ENCODE measurements around the gene CLEC2L.

Gene CLEC2L

DNA sequence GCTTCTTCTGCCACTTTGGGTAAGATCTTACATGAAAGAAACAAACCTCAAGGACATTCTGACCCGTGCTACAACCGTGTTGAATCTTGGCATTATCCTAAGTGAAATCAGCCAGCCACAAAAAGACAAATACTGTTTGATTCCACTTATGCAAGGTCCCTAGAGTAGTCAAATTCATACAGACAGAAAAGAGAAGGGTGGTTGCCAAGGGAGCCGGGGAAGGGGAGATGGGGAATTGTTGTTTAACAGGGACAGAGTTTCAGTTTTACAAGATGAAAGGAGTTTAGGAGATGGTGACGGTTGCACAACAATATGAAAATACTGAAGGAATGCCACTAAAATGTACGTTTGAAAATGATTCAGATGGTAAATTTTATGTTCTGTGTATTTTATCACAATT, 12.2 kb upstream of the CLEC2L start:
- TF ChIP-seq ZNF8 (CRISPR knock-in tag; IDR thresholded peaks at IDR 0.05): no peak
- TF ChIP-seq RARB (CRISPR knock-in tag; IDR thresholded peaks at IDR 0.05): no peak
- TF ChIP-seq ZFP30 (CRISPR knock-in tag; IDR thresholded peaks at IDR 0.05): no peak
- no peak for TF ChIP-seq CREB5 (CRISPR knock-in tag; IDR thresholded peaks at IDR 0.05; ENCODE audit: low read depth)
- TF ChIP-seq ZNF70 (CRISPR knock-in tag; IDR thresholded peaks at IDR 0.05): no peak
- no peak for TF ChIP-seq ESRRG (CRISPR knock-in tag; IDR thresholded peaks at IDR 0.05)
- TF ChIP-seq, protein P1, sequence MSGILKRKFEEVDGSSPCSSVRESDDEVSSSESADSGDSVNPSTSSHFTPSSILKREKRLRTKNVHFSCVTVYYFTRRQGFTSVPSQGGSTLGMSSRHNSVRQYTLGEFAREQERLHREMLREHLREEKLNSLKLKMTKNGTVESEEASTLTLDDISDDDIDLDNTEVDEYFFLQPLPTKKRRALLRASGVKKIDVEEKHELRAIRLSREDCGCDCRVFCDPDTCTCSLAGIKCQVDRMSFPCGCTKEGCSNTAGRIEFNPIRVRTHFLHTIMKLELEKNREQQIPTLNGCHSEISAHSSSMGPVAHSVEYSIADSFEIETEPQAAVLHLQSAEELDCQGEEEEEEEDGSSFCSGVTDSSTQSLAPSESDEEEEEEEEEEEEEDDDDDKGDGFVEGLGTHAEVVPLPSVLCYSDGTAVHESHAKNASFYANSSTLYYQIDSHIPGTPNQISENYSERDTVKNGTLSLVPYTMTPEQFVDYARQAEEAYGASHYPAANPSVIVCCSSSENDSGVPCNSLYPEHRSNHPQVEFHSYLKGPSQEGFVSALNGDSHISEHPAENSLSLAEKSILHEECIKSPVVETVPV (CRISPR knock-in tag; IDR thresholded peaks at IDR 0.05): no peak
- no peak for TF ChIP-seq TOX (CRISPR knock-in tag; IDR thresholded peaks at IDR 0.05; ENCODE audit: borderline replicate concordance)
- TF ChIP-seq, protein P2, sequence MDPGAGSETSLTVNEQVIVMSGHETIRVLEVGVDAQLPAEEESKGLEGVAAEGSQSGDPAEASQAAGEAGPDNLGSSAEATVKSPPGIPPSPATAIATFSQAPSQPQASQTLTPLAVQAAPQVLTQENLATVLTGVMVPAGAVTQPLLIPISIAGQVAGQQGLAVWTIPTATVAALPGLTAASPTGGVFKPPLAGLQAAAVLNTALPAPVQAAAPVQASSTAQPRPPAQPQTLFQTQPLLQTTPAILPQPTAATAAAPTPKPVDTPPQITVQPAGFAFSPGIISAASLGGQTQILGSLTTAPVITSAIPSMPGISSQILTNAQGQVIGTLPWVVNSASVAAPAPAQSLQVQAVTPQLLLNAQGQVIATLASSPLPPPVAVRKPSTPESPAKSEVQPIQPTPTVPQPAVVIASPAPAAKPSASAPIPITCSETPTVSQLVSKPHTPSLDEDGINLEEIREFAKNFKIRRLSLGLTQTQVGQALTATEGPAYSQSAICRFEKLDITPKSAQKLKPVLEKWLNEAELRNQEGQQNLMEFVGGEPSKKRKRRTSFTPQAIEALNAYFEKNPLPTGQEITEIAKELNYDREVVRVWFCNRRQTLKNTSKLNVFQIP (CRISPR knock-in tag; IDR thresholded peaks at IDR 0.05; ENCODE audit: borderline replicate concordance, low read depth): no peak
- no peak for TF ChIP-seq TSHZ2 (CRISPR knock-in tag; IDR thresholded peaks at IDR 0.05)
- TF ChIP-seq CSDC2 (CRISPR knock-in tag; IDR thresholded peaks at IDR 0.05): no peak
- TF ChIP-seq ZFP3 (CRISPR knock-in tag; IDR thresholded peaks at IDR 0.05): no peak
- no peak for TF ChIP-seq GLIS3 (CRISPR knock-in tag; IDR thresholded peaks at IDR 0.05)
- no peak for TF ChIP-seq SNAI2 (CRISPR knock-in tag; IDR thresholded peaks at IDR 0.05)
- no peak for TF ChIP-seq ARNTL (CRISPR knock-in tag; IDR thresholded peaks at IDR 0.05; ENCODE audit: borderline replicate concordance, low read depth)
- TF ChIP-seq ZNF565 (CRISPR knock-in tag; conservative IDR thresholded peaks at IDR 0.05; ENCODE audit: low read depth): no peak
- TF ChIP-seq PPARA (CRISPR knock-in tag; IDR thresholded peaks at IDR 0.05; ENCODE audit: borderline replicate concordance): no peak
- TF ChIP-seq ISL1 (CRISPR knock-in tag; IDR thresholded peaks at IDR 0.05): no peak

GRCh38 chr7:139515266-139515665, 8.2 kb upstream of the CLEC2L start:
- no peak for ATAC-seq
- TF ChIP-seq, protein P3, sequence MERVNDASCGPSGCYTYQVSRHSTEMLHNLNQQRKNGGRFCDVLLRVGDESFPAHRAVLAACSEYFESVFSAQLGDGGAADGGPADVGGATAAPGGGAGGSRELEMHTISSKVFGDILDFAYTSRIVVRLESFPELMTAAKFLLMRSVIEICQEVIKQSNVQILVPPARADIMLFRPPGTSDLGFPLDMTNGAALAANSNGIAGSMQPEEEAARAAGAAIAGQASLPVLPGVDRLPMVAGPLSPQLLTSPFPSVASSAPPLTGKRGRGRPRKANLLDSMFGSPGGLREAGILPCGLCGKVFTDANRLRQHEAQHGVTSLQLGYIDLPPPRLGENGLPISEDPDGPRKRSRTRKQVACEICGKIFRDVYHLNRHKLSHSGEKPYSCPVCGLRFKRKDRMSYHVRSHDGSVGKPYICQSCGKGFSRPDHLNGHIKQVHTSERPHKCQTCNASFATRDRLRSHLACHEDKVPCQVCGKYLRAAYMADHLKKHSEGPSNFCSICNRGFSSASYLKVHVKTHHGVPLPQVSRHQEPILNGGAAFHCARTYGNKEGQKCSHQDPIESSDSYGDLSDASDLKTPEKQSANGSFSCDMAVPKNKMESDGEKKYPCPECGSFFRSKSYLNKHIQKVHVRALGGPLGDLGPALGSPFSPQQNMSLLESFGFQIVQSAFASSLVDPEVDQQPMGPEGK (CRISPR knock-in tag; IDR thresholded peaks at IDR 0.05; ENCODE audit: borderline replicate concordance): no peak
- TF ChIP-seq ZC3H10 (CRISPR knock-in tag; IDR thresholded peaks at IDR 0.05) (no peak), CREB5 (CRISPR knock-in tag; IDR thresholded peaks at IDR 0.05; ENCODE audit: low read depth) (no peak), ZNF565 (CRISPR knock-in tag; conservative IDR thresholded peaks at IDR 0.05; ENCODE audit: low read depth) (no peak), RARB (CRISPR knock-in tag; IDR thresholded peaks at IDR 0.05) (no peak), BACH2 (CRISPR knock-in tag; IDR thresholded peaks at IDR 0.05; ENCODE audit: borderline replicate concordance) (no peak), ZNF8 (CRISPR knock-in tag; IDR thresholded peaks at IDR 0.05) (no peak), ARNTL (CRISPR knock-in tag; IDR thresholded peaks at IDR 0.05; ENCODE audit: borderline replicate concordance, low read depth) (no peak), TOX (CRISPR knock-in tag; IDR thresholded peaks at IDR 0.05; ENCODE audit: borderline replicate concordance) (no peak), ZNF70 (CRISPR knock-in tag; IDR thresholded peaks at IDR 0.05) (no peak)

More for the DNA sequence above, 12.2 kb upstream of the CLEC2L start:
- no peak for ATAC-seq
